Mesenchymal stem cell (in vitro differentiated cells and primary cell): ENCODE data around the gene FBXO9.
"Not testable (repeated sequence)": the region's sequence is repeated elsewhere in the genome, so short reads cannot be mapped to it uniquely, and the experiment has no call there.

ENCODE experiments used
- DNase-seq: peaks from one replicate; pipeline ENCODE4 v3.0.0-alpha.2; 2013
- H2AFZ ChIP-seq: one replicate; pipeline ENCODE4 v1.6.1; 2013; ENCODE audit warnings: low read depth, mild to moderate bottlenecking, control low read depth, inconsistent platforms, low read length, moderate library complexity
- H2AK5ac ChIP-seq: 2 replicates; pipeline ENCODE4 v1.6.1; 2013; ENCODE audit warnings: low read length, moderate library complexity, mild to moderate bottlenecking, inconsistent platforms; ENCODE audit not compliant: severe bottlenecking
- H2BK120ac ChIP-seq: one replicate; pipeline ENCODE4 v1.6.1; 2013; ENCODE audit warnings: low read depth, mild to moderate bottlenecking, inconsistent platforms, low read length, moderate library complexity
- H2BK12ac ChIP-seq, 2 experiments: one replicate each; pipeline ENCODE4 v1.6.1; 2013; ENCODE audit warnings: inconsistent platforms in 2 of 2, low read length in 2 of 2, mild to moderate bottlenecking in 2 of 2, moderate library complexity in 2 of 2, control low read depth in 1 of 2
- H2BK15ac ChIP-seq: one replicate; pipeline ENCODE4 v1.6.1; 2013; ENCODE audit warnings: mild to moderate bottlenecking, low read depth, inconsistent platforms; ENCODE audit not compliant: poor library complexity, severe bottlenecking
- H2BK5ac ChIP-seq: 2 replicates; pipeline ENCODE4 v1.6.1; 2013; ENCODE audit warnings: low read depth, mild to moderate bottlenecking, low read length, control low read depth, inconsistent platforms; ENCODE audit not compliant: poor library complexity, severe bottlenecking
- H3K14ac ChIP-seq, 2 experiments: one replicate each; pipeline ENCODE4 v1.6.1; 2013; ENCODE audit warnings: inconsistent platforms in 2 of 2, low read length in 2 of 2, control low read depth in 1 of 2, mild to moderate bottlenecking in 1 of 2, moderate library complexity in 1 of 2
- H3K18ac ChIP-seq, 2 experiments: one replicate each; pipeline ENCODE4 v1.6.1; 2013; ENCODE audit warnings: inconsistent platforms in 2 of 2, low read length in 2 of 2, control low read depth in 1 of 2, low read depth in 1 of 2, mild to moderate bottlenecking in 1 of 2
- H3K23ac ChIP-seq, 2 experiments: one replicate each; pipeline ENCODE4 v1.6.1; 2013; ENCODE audit warnings: inconsistent platforms in 2 of 2, low read length in 2 of 2, mild to moderate bottlenecking in 2 of 2, moderate library complexity in 2 of 2, control low read depth in 1 of 2
- H3K27ac ChIP-seq: 2 replicates; pipeline ENCODE4 v1.5.1; 2013; ENCODE audit warnings: mild to moderate bottlenecking, moderate library complexity, low read length, control low read depth, inconsistent platforms; ENCODE audit not compliant: poor library complexity, severe bottlenecking
- H3K27me3 ChIP-seq, 2 experiments: 2 replicates each; pipeline versions ENCODE4 v1.6.1 to v1.7.0; 2013; ENCODE audit warnings: low read length in 2 of 2, mild to moderate bottlenecking in 2 of 2, moderate library complexity in 2 of 2, control low read depth in 1 of 2, inconsistent platforms in 1 of 2; ENCODE audit not compliant: control insufficient read depth in 1 of 2, insufficient read depth in 1 of 2
- H3K36me3 ChIP-seq, 2 experiments: 2 replicates each; pipeline versions ENCODE4 v1.6.1 to v1.7.0; 2013; ENCODE audit warnings: low read length in 2 of 2, control low read depth in 1 of 2, inconsistent platforms in 1 of 2, low read depth in 1 of 2, mild to moderate bottlenecking in 1 of 2; ENCODE audit not compliant: insufficient read depth in 2 of 2, control insufficient read depth in 1 of 2
- H3K4ac ChIP-seq, 2 experiments: one replicate each; pipeline ENCODE4 v1.6.1; 2013; ENCODE audit warnings: inconsistent platforms in 2 of 2, low read length in 2 of 2, mild to moderate bottlenecking in 2 of 2, moderate library complexity in 2 of 2, control low read depth in 1 of 2, low read depth in 1 of 2
- H3K4me1 ChIP-seq: 2 replicates; pipeline ENCODE4 v1.6.1; 2013; ENCODE audit warnings: low read depth, low read length, control low read depth; ENCODE audit not compliant: control insufficient read depth, insufficient read depth
- H3K4me2 ChIP-seq: 2 replicates; pipeline ENCODE4 v1.6.1; 2013; ENCODE audit warnings: low read length, mild to moderate bottlenecking, inconsistent platforms; ENCODE audit not compliant: poor library complexity, severe bottlenecking
- H3K4me3 ChIP-seq, 2 experiments: 2 replicates each; pipeline versions ENCODE4 v1.5.1 to v1.7.0; 2013; ENCODE audit warnings: low read length in 2 of 2, mild to moderate bottlenecking in 2 of 2, control low read depth in 1 of 2, low read depth in 1 of 2; ENCODE audit not compliant: insufficient read depth in 1 of 2
- H3K79me1 ChIP-seq: replicated peaks from 2 replicates; pipeline ENCODE4 v1.6.1; 2013; ENCODE audit warnings: mild to moderate bottlenecking, control low read depth, low read length, inconsistent platforms; ENCODE audit not compliant: poor library complexity, severe bottlenecking
- H3K9ac ChIP-seq: 2 replicates; pipeline ENCODE4 v1.7.0; 2013; ENCODE audit warnings: mild to moderate bottlenecking, low read length, moderate library complexity
- H3K9me3 ChIP-seq: 2 replicates; pipeline ENCODE4 v1.7.0; 2013; ENCODE audit warnings: mild to moderate bottlenecking, low read length; ENCODE audit not compliant: control insufficient read depth
- H4K8ac ChIP-seq: one replicate; pipeline ENCODE4 v1.6.1; 2013; ENCODE audit warnings: inconsistent platforms, mild to moderate bottlenecking, low read length, moderate library complexity
- H4K91ac ChIP-seq: one replicate; pipeline ENCODE4 v1.6.1; 2013; ENCODE audit warnings: mild to moderate bottlenecking, low read length, inconsistent platforms
- WGBS: methylation state at CpG from one replicate; pipeline ENCODE4 v1.1.7; 2013; ENCODE audit warnings: mixed read lengths; 5-methylcytosine and 5-hydroxymethylcytosine counted together

FBXO9 gene

DNA sequence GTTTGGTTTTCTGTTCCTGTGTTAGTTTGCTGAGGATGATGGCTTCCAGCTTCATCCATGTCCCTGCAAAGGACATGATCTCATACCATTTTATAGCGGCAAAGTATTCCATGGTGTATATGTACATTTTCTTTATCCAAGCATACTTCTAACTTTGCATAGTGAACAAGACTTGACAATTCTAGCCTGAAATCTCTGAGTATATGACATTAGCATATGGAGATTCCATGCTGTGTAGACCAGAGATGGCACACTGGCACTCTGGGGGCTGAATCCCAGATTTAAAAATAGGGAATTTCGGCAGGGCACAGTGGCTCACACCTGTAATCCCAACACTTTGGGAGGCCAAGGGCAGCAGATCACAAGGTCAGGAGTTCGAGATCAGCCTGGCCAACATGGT, 13.1 kb upstream of the FBXO9 start:
- H3K4me1 ChIP-seq, H2AK5ac ChIP-seq, H4K91ac ChIP-seq, H3K4me2 ChIP-seq, DNase-seq, H2BK12ac ChIP-seq, H3K9me3 ChIP-seq, H2BK120ac ChIP-seq, H3K27me3 ChIP-seq, H3K23ac ChIP-seq, H3K36me3 ChIP-seq, H3K18ac ChIP-seq, H3K4ac ChIP-seq, H2BK5ac ChIP-seq, H3K27ac ChIP-seq, H3K9ac ChIP-seq, H2AFZ ChIP-seq, H2BK15ac ChIP-seq, H4K8ac ChIP-seq, H3K4me3 ChIP-seq, H3K14ac ChIP-seq: not testable (repeated sequence)
- WGBS: 91% methylated on average over 2 of the region's 3 CpGs
- H3K79me1 ChIP-seq: peaks cover 26% of the 10 kb centered on the region

DNA sequence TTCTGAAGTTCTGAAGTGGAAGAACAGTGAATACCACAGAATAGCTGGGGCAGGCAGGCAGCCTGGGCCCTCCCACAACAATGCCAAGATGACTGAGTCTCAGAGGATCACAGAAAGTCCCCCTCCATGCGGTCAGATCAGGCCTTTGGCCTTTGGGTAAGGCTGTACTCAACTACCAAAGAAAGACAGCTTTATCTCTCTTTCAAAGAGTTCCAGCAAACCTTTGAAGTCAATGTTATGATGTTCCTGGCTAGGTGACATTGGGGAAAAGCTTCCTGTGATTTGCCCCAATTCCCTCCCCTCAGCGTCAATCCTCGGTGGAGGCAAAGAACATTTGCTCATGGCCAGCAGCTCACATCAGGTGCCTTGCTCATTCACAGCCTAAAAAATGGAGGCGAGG, 10.7 kb upstream of the FBXO9 start:
- Histone ChIP-seq H4K8ac (no peak overlapping the region), H3K36me3 (peaks cover 0 to 7% of the 10 kb centered on the region in 2 experiments), H2BK12ac (no peak overlapping the region), H3K4ac (no peak overlapping the region), H3K4me2 (no peak overlapping the region), H3K27me3 (no peaks in the 10 kb centered on the region), H4K91ac (no peak overlapping the region), H3K27ac (no peak overlapping the region), H3K9ac (no peak overlapping the region), H2AFZ (no peak overlapping the region), H3K18ac (no peak overlapping the region), H3K79me1 (peaks cover 34% of the 10 kb centered on the region), H3K14ac (no peak overlapping the region), H3K9me3 (no peaks in the 10 kb centered on the region), H2AK5ac (no peak overlapping the region), H3K23ac (no peak overlapping the region), H3K4me3 (no peak overlapping the region), H2BK5ac (no peak overlapping the region), H2BK15ac (no peak overlapping the region), H3K4me1 (no peaks in the 10 kb centered on the region), H2BK120ac (no peak overlapping the region)
- DNase-seq: no peak
- WGBS: 95% methylated on average over 3 of the region's 4 CpGs

DNA sequence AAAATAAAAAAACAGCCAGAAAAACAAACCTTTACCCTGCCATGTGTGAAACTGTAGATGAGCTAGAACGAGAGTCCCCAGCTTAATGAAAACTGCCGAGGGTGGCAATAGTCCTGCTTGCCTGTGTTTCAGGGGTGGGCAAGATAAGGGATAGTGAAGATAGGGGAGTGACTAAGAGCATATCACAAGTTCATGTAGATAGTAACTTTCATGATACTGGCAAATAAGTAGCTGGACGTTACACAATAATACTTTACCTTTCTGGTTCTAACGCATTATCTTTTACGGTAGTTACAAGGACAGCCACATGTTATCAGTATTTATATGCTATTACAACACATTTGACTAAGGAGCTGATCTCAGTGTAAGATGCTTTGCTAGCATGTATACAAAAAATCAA, 9.3 kb upstream of the FBXO9 start:
- no peak overlapping the region for H4K8ac ChIP-seq
- H2BK15ac ChIP-seq: no peak overlapping the region
- H2BK5ac ChIP-seq: no peak overlapping the region
- no peak overlapping the region for H3K27ac ChIP-seq
- H3K36me3 ChIP-seq: peaks cover 0 to 7% of the 10 kb centered on the region in 2 experiments
- no peak overlapping the region for H3K4me3 ChIP-seq
- no peaks in the 10 kb centered on the region for H3K27me3 ChIP-seq
- no peak overlapping the region for H3K4me2 ChIP-seq
- no peak overlapping the region for H3K23ac ChIP-seq
- peaks cover 34% of the 10 kb centered on the region for H3K79me1 ChIP-seq
- no peak overlapping the region for H3K4ac ChIP-seq
- no peak overlapping the region for H2BK12ac ChIP-seq
- H2BK120ac ChIP-seq: no peak overlapping the region
- no peak overlapping the region for H3K9ac ChIP-seq
- H3K9me3 ChIP-seq: no peaks in the 10 kb centered on the region
- no peak overlapping the region for H2AFZ ChIP-seq
- 93% methylated on average over 3 of the region's 5 CpGs for WGBS
- H3K4me1 ChIP-seq: peaks cover 2% of the 10 kb centered on the region
- H2AK5ac ChIP-seq: no peak overlapping the region
- no peak overlapping the region for H3K18ac ChIP-seq
- H4K91ac ChIP-seq: no peak overlapping the region
- no peak overlapping the region for H3K14ac ChIP-seq
- DNase-seq: no peak

DNA sequence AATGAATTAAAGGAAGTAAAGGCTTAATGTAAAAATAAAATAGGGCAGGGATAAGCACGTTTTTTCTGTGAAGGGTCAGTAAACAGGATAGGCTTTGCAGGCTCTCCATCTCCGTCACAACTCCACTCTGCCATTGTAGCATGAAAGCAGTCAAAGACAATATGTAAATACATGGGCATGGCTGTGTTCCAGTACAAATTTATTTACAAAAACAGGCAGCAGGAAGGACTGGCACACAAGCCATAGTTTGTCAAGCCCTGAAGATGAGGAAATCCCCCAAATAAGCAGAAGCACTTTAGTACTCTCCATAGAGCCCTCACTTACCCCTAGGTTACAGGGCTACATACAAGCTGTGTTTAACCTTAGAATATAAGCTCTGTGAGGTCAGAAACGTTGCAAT, 8.9 kb upstream of the FBXO9 start:
- H2BK12ac ChIP-seq: no peak overlapping the region
- no peak overlapping the region for H4K91ac ChIP-seq
- H3K9ac ChIP-seq: no peak overlapping the region
- H3K36me3 ChIP-seq: peaks cover 0 to 7% of the 10 kb centered on the region in 2 experiments
- H2BK120ac ChIP-seq: no peak overlapping the region
- no peak overlapping the region for H2BK15ac ChIP-seq
- H3K9me3 ChIP-seq: no peaks in the 10 kb centered on the region
- peaks cover 33% of the 10 kb centered on the region for H3K79me1 ChIP-seq
- no peak overlapping the region for H4K8ac ChIP-seq
- no peak overlapping the region for H3K27ac ChIP-seq
- no peak overlapping the region for H2BK5ac ChIP-seq
- no peak overlapping the region for H3K18ac ChIP-seq
- peaks cover 2% of the 10 kb centered on the region for H3K4me1 ChIP-seq
- H3K14ac ChIP-seq: no peak overlapping the region
- no peak overlapping the region for H2AFZ ChIP-seq
- DNase-seq: no peak
- H3K4ac ChIP-seq: no peak overlapping the region
- H2AK5ac ChIP-seq: no peak overlapping the region
- H3K27me3 ChIP-seq: no peaks in the 10 kb centered on the region
- H3K23ac ChIP-seq: no peak overlapping the region
- H3K4me3 ChIP-seq: no peak overlapping the region
- 100% methylated on average over 3 of the region's 3 CpGs for WGBS
- no peak overlapping the region for H3K4me2 ChIP-seq
